ENCODE measurements around the gene DSE. TPM values are rescaled to one million over a fixed set of nuclear protein-coding genes. Genes with fewer than 3 reads are reported as not detected.

Gene DSE
- total RNA-seq, 1 donor from 2014 or later = 26.5 TPM

GRCh38 chr6:116369540-116369939 lies 1.2 kb upstream of the DSE start:
- H3K36me3 Mint-ChIP-seq (ENCODE audit: low read depth, unreplicated experiment) = no peaks in the 10 kb centered on the region
- DNase-seq (ENCODE audit: low spot score) = no peak
- no peak overlapping the region for H3K27ac Mint-ChIP-seq (ENCODE audit: unreplicated experiment)
- TF ChIP-seq, protein P1, sequence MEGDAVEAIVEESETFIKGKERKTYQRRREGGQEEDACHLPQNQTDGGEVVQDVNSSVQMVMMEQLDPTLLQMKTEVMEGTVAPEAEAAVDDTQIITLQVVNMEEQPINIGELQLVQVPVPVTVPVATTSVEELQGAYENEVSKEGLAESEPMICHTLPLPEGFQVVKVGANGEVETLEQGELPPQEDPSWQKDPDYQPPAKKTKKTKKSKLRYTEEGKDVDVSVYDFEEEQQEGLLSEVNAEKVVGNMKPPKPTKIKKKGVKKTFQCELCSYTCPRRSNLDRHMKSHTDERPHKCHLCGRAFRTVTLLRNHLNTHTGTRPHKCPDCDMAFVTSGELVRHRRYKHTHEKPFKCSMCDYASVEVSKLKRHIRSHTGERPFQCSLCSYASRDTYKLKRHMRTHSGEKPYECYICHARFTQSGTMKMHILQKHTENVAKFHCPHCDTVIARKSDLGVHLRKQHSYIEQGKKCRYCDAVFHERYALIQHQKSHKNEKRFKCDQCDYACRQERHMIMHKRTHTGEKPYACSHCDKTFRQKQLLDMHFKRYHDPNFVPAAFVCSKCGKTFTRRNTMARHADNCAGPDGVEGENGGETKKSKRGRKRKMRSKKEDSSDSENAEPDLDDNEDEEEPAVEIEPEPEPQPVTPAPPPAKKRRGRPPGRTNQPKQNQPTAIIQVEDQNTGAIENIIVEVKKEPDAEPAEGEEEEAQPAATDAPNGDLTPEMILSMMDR (IDR thresholded peaks at IDR 0.05; ENCODE audit: unreplicated experiment) = no peak
- peaks cover 4% of the 10 kb centered on the region for H3K4me1 Mint-ChIP-seq (ENCODE audit: unreplicated experiment)
- no peaks in the 10 kb centered on the region for H3K9me3 Mint-ChIP-seq (ENCODE audit: unreplicated experiment)
- H3K4me3 Mint-ChIP-seq (ENCODE audit: unreplicated experiment) = peak overlapping the region; percentile 93
- peaks cover 5% of the 10 kb centered on the region for H3K27me3 Mint-ChIP-seq (ENCODE audit: unreplicated experiment)

GRCh38 chr6:116369964-116370759 lies 585 bp upstream of the DSE start:
- no peak for DNase-seq (ENCODE audit: low spot score)
- Mint-ChIP-seq H3K4me1 (ENCODE audit: unreplicated experiment) (peaks cover 4% of the 10 kb centered on the region), H3K4me3 (ENCODE audit: unreplicated experiment) (peak overlapping the region; percentile 93), H3K27ac (ENCODE audit: unreplicated experiment) (no peak overlapping the region), H3K9me3 (ENCODE audit: unreplicated experiment) (no peaks in the 10 kb centered on the region), H3K27me3 (ENCODE audit: unreplicated experiment) (peaks cover 5% of the 10 kb centered on the region), H3K36me3 (ENCODE audit: low read depth, unreplicated experiment) (no peaks in the 10 kb centered on the region)
- TF ChIP-seq, protein P1 (IDR thresholded peaks at IDR 0.05; ENCODE audit: unreplicated experiment) = no peak

DNA sequence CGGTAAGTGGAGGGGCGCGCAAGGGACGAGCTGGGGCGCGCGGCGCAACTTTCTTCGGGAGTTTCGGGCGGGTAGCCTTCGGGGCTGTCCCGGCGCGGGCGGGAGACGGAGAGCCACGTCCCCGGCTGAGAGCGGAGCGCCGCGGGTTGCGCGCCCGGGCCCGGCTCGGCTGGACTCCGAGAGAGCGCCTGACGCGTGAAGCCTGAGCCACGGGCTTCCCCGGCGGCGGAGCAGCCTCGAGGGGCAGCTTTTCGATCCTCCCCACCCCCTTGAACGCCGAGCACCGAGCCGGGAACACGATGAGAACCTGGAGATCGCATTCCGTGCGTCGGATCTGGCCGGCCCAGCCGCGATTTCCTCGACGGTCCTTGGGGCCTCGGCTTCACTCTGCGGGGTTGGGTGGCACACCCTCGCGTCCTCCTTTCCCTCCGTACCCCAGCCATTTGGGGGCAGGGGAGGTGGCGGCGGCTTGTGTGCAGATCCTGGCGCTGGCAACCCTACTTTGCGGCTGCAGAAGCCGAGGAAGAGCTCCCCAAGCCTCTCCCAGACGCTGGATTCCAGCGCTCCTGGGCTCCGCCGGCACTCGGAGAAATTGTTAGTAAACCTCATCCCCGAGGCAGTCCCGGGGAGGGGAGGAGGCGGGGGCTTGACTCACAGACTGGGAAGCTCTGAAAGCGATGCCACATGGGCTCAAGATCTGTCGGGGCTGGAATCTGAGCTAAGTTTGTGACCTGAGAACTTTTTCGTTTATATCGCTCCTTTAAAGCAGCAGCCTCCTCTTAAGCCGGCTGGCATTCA lies 572 bp downstream of the DSE start:
- H3K27ac Mint-ChIP-seq (ENCODE audit: unreplicated experiment) = peak overlapping the region; percentile 42
- peak; percentile 69 for DNase-seq (ENCODE audit: low spot score)
- peaks cover 8% of the 10 kb centered on the region for H3K4me1 Mint-ChIP-seq (ENCODE audit: unreplicated experiment)
- H3K27me3 Mint-ChIP-seq (ENCODE audit: unreplicated experiment) = peaks cover 5% of the 10 kb centered on the region
- H3K4me3 Mint-ChIP-seq (ENCODE audit: unreplicated experiment) = peak overlapping the region; percentile 90
- H3K36me3 Mint-ChIP-seq (ENCODE audit: low read depth, unreplicated experiment) = no peaks in the 10 kb centered on the region
- TF ChIP-seq, protein P1 (IDR thresholded peaks at IDR 0.05; ENCODE audit: unreplicated experiment) = no peak
- H3K9me3 Mint-ChIP-seq (ENCODE audit: unreplicated experiment) = no peaks in the 10 kb centered on the region

- no peaks in the 10 kb centered on the region for H3K9me3 Mint-ChIP-seq (ENCODE audit: unreplicated experiment)
- no peak for DNase-seq (ENCODE audit: low spot score)
- H3K4me1 Mint-ChIP-seq (ENCODE audit: unreplicated experiment) = peaks cover 9% of the 10 kb centered on the region
- H3K27ac Mint-ChIP-seq (ENCODE audit: unreplicated experiment) = peak overlapping the region; percentile 42
- H3K4me3 Mint-ChIP-seq (ENCODE audit: unreplicated experiment) = peak overlapping the region; percentile 90
- H3K36me3 Mint-ChIP-seq (ENCODE audit: low read depth, unreplicated experiment) = no peaks in the 10 kb centered on the region
- TF ChIP-seq, protein P1 (IDR thresholded peaks at IDR 0.05; ENCODE audit: unreplicated experiment) = no peak
- peaks cover 5% of the 10 kb centered on the region for H3K27me3 Mint-ChIP-seq (ENCODE audit: unreplicated experiment)
Observed at GRCh38 chr6:116371918-116372209, 1.1 kb downstream of the DSE start.

DNA sequence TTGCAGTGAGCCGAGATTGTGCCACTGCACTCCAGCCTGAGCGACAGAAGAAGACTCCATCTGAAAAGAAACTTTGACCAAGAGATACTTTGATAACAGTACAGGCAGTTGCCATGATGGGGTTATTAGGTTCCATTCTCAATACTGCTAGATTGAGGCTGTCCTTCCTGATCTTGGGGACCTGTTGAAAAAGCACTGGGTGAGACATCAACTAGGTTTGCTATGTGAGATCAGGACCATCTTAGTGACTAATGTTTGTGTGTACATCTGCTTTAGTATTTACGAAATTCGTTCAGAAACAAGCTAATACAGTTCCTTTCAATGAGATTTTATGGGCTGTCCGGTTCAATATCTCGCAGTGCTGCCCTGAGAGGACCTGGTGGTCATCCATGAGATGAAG lies 2.6 kb downstream of the DSE start:
- TF ChIP-seq, protein P1 (IDR thresholded peaks at IDR 0.05; ENCODE audit: unreplicated experiment) = no peak
- no peak for DNase-seq (ENCODE audit: low spot score)
- Mint-ChIP-seq H3K27ac (ENCODE audit: unreplicated experiment) (no peak overlapping the region), H3K4me3 (ENCODE audit: unreplicated experiment) (no peak overlapping the region), H3K36me3 (ENCODE audit: low read depth, unreplicated experiment) (no peaks in the 10 kb centered on the region), H3K27me3 (ENCODE audit: unreplicated experiment) (peaks cover 5% of the 10 kb centered on the region), H3K4me1 (ENCODE audit: unreplicated experiment) (peaks cover 9% of the 10 kb centered on the region), H3K9me3 (ENCODE audit: unreplicated experiment) (no peaks in the 10 kb centered on the region)
